GM18511 (cell line): ENCODE data around the gene GPR89B.
A peak's percentile ranks its signal among the peaks of the same experiment; 100 is the strongest.
"Not testable (repeated sequence)": the region's sequence is repeated elsewhere in the genome, so short reads cannot be mapped to it uniquely, and the experiment has no call there.

Experiments used
- ATAC-seq: cut with Tn5 transposase; IDR thresholded peaks from one replicate; pipeline ENCODE4 v1.9.1; 2021; ENCODE audit warnings: mild to moderate bottlenecking, moderate library complexity; ENCODE audit not compliant: unreplicated experiment

Gene GPR89B

DNA sequence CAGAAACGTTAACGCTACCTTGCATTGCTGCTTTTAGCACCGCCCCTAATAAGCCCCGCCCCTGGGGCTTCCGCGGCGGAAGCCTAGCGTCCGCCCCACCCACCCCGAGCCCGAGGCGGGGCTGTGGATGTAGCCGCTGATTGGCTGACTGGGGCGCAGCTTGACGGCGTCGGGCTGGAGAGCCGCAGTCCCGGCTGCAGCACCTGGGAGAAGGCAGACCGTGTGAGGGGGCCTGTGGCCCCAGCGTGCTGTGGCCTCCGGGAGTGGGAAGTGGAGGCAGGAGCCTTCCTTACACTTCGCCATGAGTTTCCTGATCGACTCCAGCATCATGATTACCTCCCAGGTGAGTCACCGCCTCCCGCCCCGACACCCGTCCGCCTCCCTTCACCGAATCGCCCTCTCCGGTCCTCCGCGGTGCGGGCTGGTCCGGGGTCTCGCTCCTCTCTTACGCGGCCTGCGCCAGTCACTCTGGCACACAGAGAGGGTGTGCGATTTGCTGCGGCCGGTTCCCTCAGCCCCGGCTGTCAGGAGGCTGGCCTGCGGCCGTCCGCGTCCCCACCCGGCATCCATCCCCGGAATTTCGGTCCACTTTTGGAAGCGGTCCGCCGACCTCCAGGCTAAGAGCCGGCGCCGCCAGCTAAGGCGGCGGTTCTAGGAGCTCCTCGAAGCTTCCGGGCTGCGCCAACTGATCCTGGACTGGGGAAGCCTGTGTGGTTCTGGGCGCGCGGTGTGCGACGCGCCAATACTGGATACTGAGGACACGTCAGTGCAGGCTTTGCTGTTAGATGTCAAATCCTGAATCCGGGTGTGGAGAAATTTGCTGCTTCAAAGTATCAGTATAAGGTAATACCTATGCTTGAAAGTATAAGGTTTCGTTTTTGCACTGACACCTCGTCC lies at the start of gene GPR89B:
TSS of gene GPR89B (plus strand) at position 185 of the 897 bp plus-strand sequence. CDS start at position 302, 117 bp downstream.
- peak; percentile 98 for ATAC-seq

DNA sequence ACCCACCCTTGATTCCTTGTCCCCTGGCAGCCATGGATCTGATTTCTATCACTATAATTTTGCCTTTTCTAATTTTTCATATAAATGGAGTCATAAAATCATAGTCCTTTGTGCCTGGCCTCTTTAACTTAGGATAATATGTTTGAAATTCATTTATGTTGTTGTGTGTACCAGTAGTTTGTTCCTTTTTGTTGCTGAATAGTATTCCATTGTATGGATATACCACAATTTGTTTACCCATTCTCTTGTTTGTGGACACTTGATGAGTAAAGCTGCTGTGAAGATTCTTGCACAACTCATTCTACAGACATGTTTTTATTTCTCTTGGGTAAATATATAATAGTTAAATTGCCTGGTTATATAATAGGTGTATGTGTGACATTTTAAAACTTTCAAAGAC lies 48.3 kb upstream of the GPR89B start:
- no peak for ATAC-seq

DNA sequence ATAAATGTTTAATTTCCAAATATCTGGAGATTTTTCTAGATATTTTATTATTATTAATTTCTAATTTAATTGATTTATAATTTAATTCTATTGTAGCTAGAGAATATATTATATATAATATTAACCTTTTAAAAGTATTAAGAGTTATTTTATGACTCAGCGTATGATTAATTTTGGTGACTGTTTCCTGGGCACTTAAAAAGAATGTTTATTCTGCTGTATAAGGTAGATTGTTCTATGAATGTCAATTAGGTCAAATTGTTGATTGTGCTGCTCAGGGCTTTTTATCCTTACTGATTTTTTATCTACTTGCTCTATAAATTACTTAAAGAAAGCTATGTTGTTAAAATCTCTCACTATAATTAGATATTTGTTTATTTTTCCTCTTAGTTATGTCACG lies 45.7 kb upstream of the GPR89B start:
- no peak for ATAC-seq

DNA sequence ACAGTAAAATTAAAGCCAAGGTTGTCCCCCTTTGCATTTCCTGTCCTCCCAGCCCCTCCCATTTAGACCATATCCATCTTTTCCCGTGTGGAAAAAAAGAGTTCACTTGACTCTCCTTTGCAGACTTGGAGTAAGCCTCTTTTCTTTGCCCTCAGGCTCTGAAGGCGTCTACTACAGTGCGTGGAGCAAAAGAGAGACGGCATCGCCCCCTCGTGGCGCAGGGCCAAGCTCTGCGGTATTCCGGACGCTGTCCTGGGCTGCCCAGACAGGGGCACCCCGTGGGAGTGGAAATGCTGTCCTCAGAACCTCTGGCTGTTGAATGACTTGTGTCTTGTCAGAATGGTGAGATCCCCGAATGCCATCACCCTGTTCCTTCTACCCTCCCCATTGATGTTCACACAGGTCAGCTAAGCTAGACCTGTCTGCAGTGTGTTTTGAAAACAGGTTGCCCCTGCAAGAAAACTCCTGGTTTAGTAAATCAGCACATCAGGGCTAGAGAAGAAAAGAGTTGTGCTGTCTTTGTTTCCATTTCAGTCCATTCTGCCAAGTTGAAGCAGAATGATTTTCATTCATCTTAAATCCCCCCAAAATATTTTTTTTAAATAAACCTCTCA lies 37.9 kb upstream of the GPR89B start:
- ATAC-seq, result peak; percentile 62

DNA sequence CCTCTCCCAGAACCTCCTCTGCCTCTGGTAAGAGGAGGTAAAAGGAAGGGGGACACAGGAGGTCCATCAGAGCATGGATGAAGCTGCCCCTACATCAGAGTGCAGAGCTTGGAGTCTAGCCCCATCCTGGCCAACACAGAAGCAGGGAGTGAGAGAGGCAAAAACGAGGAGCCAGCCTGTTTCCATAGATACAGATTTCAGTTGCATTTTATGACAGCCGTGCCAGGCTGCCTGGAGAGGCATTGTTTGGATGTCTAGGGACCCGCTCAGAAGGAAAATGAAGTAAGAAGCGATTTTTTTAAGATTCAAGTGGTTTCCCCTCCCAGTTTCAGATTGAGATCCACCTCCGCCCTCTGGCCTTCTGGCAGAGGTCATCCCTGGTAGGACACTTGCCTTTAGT lies 37.1 kb upstream of the GPR89B start:
- no peak for ATAC-seq

DNA sequence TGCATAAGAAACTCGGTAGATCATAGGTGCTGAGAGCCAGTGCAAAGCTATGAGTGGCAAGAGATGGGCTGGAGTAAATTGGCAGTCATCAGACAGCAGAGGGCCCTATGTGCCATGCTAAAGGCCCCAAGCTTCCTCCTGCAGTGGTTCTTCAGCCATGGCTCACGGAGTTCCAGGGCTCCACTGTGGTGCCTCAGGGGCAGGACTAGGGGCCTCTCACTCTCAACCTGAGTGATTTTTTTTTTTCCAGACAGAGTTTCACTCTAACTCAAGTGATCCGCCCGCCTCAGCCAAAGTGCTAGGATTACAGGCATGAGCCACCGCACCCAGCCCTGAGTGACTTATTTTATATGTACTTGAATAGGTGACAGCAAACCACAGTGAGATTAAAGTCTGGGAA lies 36.0 kb upstream of the GPR89B start:
- ATAC-seq, result no peak

DNA sequence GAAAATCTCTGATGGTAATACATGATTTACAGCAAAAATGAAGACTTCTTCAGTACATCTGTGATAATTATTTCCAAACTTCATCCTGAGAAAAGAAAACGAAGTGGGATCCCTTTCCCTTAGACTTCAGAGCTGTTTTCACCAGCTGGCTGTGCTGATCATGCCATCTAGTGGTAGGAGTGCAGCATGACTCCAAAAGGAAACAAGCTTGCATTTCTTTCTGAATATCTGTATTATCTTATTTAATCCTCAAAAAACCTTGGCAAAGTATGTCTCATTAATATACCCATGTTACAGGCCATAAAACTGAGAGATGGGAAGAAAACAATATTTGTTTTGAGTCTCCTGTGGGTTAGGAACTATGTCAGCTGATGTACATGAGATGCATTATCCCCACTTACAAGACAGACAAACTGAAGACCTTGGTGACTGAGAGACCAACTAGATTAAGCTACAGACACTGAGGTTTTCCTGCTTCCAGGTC lies 35.4 kb upstream of the GPR89B start:
- ATAC-seq, result no peak

DNA sequence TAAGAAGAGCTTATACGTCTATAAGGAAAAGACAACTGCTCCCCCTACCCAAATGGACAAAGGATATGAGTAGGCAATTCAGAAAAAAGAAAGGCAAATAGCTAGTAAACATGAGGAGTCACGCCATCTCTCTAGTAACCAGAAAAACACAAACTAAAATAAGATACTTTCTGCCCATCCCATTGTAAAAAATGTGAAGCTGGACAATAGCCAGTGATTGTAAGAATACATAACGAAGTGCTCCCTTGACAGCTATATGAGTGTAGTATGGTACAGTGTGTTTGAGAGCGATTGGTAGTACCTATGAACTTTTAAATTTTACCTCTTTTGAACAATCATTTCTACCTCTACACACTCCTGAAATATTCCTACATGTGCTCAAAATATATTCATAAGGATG lies 33.1 kb upstream of the GPR89B start:
- no peak for ATAC-seq

DNA sequence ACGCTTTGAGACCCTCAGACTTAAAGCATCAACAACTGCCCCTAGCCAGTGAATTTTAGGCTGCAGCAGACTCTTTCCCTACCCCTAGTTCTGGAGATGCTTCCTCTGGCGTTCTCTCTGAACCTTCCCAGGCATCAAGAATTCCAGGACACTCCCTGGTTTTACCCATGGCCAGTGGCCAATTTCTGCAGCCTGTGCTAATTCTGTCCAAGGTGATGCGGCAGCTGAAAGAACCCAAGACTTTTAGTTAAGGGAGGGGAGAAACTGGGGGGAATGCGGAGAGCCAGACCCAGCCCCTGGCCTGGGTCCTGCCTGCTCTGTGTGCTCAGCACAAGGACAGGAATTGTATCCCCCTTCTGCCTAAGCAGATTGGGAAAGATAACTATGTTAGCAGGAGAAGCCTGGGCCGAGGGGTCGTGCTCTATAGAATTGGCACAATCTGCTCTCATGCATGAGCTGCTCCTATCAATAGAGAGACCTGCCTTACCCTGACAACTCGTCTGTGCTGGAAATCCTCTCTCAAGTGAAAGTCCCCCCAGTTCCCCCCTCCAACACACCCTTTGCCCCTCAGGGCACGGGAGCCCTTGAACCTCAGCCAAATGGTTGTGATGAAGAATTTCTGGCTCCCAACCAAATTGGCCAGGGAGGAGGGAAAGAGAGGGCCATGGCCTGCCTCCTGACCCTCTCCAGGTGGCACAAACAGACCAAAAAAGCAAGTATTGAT lies 31.0 kb upstream of the GPR89B start:
- ATAC-seq, result no peak

DNA sequence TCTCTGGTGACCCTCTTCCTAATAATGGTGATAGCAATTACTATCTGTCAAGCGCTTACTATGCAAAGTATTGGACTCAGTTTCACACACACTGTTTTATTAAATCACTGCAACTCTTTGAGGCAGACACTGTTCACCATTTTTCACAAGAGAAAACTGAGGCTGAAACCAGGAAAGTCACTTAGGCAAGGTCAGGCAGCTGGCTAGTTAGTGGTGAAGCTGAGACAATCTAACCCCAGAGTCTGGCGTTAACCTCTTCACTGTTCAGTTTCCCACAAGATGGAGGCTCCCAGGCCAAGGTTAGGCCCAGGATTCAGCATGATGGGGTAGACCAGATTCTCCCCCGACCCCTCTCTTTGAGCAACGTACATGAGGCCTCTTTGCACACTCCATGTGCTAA lies 30.4 kb upstream of the GPR89B start:
- ATAC-seq, result no peak

DNA sequence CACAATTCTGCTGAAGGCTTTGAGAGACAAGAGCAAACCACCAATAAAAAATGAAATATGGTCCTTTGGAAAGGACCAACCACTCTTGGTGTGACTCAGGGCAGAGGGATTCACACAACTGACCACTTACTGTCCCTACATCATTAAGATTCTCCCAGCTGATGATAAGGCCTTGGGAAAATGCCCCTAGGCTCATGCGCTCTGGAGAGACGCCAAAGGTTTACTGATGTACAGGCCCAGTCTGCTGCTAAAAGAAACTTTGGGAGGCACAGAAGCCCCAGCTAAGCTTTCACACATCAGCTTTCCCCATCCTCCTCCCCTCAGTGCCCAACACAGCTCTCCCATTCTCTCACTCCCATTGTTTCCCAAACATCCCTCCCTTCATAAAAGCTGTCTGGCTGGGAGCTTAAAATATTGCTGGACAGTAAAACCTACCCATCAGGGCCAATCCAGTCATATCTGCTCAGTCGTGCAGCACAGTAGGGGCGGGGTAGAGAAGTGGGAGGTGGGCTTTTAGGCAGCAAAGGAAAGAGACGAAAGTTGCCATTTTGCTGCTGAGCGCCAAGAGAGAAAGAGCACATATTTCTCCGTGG lies 25.9 kb upstream of the GPR89B start, which contains the start of gene GJA8:
TSS of gene GJA8 (plus strand) at position 543 of the 593 bp plus-strand sequence. CDS start 5,161 bp downstream, outside the sequence.
- ATAC-seq, result no peak

DNA sequence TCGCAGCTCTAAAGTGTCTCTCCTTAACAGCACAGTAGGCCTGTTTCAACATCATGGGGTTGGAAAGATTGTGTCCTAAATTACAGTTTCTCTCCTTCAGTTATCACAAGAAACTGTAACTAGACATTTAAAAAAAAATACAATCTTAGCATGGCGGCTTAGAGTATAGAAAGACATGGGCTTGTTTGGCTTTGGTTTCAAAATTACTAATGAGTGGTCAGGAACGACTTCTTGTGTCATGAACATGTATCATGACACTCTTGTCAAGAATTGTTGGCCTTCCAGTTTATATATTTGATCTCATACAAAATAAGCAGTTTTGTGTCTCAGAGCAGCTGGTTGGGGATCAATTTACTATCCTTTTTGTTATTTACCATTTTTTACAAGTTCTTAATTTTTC lies 23.5 kb upstream of the GPR89B start:
- ATAC-seq, result no peak

DNA sequence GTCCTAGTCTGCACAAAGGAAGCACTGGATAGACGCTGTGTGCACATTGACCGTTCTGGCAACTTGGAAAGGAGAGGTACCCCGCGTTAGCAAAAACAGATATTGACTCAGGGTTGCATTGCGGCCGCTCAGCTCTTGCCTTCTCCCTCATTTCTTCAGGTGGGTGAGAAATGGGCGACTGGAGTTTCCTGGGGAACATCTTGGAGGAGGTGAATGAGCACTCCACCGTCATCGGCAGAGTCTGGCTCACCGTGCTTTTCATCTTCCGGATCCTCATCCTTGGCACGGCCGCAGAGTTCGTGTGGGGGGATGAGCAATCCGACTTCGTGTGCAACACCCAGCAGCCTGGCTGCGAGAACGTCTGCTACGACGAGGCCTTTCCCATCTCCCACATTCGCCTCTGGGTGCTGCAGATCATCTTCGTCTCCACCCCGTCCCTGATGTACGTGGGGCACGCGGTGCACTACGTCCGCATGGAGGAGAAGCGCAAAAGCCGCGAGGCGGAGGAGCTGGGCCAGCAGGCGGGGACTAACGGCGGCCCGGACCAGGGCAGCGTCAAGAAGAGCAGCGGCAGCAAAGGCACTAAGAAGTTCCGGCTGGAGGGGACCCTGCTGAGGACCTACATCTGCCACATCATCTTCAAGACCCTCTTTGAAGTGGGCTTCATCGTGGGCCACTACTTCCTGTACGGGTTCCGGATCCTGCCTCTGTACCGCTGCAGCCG lies 20.3 kb upstream of the GPR89B start:
- no peak for ATAC-seq

DNA sequence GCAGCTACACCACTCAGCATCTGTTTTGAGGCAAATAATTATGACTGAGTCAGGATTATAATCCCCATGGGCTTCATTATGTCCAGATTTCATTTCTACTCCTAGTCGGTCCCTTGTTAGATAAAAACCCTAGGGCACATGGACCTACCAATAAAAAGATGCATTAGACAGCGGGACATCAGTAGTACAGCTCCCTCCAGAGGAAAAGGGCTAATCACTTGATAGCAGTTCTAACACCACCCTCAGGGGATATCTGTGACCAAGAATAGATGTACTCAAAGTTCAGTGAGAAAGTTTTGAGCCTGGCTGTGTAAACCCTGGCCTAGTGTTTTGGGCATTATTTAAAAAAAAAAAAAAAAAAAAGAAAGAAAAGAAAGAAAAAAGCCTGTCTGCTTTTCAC lies 15.7 kb upstream of the GPR89B start:
- ATAC-seq, result no peak

DNA sequence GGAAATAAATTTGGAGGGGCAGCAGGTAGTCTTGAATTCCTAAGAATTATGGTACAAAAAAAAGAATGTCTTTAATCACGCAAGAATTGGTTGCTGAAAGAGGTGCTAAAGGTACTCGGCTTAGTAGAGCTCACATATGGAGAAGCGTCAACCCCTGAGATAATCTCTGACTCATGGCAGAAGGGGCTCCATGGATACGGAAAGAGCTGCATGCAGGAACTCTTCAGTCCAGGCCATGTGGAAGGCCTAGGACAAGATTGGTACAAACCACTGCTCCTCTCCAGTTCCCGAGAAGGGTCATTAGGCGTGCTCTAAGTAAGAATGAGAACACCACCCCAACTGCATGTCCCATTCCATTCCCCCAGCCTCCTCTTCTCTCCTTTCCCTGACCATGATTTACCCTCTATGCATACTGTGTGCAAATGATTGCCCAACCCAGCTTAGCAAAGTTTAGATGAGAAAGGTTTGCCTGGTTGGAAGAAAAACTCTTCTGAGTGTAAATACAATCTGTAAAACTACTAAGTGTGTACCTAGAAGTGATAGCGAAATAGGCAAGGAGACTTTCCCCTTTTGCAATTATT lies 14.8 kb upstream of the GPR89B start:
- ATAC-seq, result no peak

DNA sequence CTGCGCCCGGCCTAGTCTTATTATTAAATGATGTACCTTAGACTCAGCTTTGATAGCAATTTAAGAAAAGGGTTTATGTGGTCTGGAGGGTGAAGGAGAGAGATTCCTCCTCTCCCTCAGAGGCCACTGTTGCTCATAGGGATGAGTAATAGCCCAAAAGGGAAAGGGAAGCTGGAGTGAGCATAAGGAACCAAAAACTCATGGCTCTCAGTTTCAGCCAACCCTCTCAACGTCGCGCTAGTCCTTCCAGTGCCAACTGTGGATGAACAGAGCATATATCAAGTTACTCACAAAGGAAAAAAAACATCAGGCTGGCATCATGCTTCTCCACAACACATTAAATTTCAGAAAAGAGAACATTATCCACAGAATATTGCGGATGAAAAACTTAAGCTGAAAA lies 8.3 kb upstream of the GPR89B start:
- no peak for ATAC-seq

DNA sequence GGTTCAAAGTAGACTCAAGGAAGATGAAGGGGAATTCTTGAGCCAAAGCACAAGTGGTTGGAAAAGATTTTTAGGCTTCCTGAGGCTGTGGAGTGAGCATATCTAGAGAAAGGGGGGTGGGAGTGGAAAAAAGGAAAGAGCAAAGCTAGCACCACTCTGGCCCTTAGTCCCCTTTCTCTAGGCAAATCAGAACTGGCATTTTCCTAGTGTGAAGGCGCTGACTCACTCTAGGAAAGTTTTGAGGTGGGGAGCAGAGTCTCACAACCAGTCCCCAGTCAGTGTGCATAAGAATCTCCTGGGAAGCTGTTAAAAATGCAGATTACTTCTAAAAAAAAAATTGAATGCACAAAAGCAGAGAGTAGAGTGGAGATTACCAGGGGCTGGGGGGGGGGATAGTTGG lies 3.4 kb upstream of the GPR89B start:
- ATAC-seq, result no peak

DNA sequence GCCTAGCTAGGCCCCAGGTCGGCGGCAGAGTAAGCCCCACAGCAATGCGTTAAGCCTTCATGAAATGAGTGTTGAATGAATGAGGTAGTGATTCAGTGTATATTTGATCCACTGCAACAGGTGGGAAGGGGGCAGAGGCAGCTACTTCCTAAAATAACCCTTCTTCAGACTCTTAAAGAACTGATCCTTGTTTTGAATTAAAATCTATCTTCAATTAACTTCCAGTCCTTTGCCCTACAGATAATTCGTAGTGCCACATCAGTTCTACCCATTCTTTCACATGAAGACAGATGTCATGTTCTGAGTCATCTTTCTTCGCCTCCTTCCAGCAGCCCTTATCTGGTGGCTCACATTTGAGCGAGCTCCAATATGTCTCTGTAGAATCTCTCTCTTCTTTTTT lies 1.0 kb upstream of the GPR89B start:
- ATAC-seq, result not testable (repeated sequence)

DNA sequence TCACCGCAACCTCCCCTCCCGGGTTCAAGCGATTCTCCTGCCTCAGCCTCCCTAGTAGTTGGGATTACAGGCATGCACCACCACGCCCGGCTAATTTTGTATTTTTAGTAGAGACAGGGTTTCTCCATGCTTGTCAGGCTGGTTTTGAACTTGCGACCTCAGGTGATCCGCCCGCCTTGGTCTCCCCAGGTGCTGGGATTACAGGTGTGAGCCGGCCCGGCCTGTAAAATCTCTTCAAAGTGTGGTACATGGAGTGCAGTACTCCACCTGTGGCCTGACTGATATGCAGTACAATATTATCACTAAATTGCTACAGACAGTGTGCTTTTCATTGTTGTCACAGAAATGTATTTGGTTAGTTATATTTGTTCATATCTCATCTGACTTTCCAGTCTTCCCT lies 531 bp upstream of the GPR89B start:
- ATAC-seq, result not testable (repeated sequence)

DNA sequence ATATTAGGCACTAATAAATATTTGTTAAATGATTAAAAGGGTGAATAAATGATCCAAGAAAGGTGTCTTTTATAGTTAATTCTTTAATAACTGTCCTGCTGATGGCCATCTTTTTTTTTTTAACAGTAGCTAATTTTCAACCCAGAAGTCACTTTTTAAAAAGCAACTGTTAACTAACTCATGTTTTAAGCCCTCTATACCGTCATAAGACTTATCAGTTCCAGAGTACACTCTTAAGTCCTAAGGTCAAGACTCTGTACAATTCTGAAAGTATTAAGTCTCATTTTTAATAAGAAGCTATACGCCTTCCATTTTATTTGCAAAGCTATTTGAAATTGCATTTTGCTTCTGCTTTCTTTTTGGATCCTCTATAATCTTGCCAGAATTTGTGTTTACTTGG lies 2.9 kb downstream of the GPR89B start:
- not testable (repeated sequence) for ATAC-seq
